Fibroblast of lung (primary cell): ENCODE measurements around the gene RABAC1.

ENCODE experiments used
- CTCF ChIP-seq, 2 donors: IDR thresholded peaks in 1 of 2; conservative IDR thresholded peaks in 1 of 2; 1 replicate in 1 of 2; 2 replicates in 1 of 2; pipeline ENCODE4 v1.5.1; 2011 to 2012; ENCODE audit warnings: low read length in 2 of 2, control low read depth in 1 of 2, inconsistent platforms in 1 of 2, low read depth in 1 of 2, mild to moderate bottlenecking in 1 of 2
- EZH2 ChIP-seq: IDR thresholded peaks from 2 replicates; pipeline ENCODE4 v1.5.1; 2012; ENCODE audit warnings: low read length, control low read depth, mild to moderate bottlenecking; ENCODE audit errors: missing control alignments

- no peak for TF ChIP-seq CTCF (conservative IDR thresholded peaks at IDR 0.05 in 1 of 2, IDR thresholded peaks at IDR 0.05 in 1 of 2; ENCODE audit: low read depth in 1 of 2, low read length in 2 of 2)
- TF ChIP-seq EZH2: no peak
These were observed 36.2 kb upstream of the RABAC1 start for GRCh38 chr19:41994994-41995958.
